GM18909 (cell line): Measurements from ENCODE around the gene KIAA2012.
"Not testable (repeated sequence)": the region's sequence is repeated elsewhere in the genome, so short reads cannot be mapped to it uniquely, and the experiment has no call there.

Source experiments
- ATAC-seq: cut with Tn5 transposase; IDR thresholded peaks from one replicate; pipeline ENCODE4 v1.9.1; 2021; ENCODE audit warnings: mild to moderate bottlenecking; ENCODE audit not compliant: unreplicated experiment, poor library complexity

KIAA2012 gene

GRCh38 chr2:202110491-202110890, 37.4 kb downstream of the KIAA2012 start:
- no peak for ATAC-seq

DNA sequence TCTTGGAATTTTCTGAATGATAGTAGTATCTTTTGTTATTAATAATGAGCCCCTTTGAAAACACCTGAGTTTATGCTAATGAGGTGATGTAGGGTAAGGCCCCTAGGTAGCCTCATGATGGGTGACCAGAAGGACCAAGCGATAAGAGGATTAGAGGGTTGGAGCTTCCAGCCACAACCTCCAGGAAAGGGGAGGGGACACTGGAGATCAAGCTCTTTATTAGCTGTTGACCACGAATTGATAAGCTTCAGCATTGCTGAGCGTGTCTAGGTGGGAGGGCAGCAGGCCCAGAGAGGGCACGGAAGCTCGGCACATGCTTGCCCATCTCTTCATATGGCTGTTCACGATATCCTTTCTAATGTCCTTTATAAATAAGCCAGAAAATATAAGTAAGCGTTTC, 39.0 kb downstream of the KIAA2012 start:
- no peak for ATAC-seq

GRCh38 chr2:202113571-202114142, 40.6 kb downstream of the KIAA2012 start:
- no peak for ATAC-seq

- no peak for ATAC-seq
These were observed 41.2 kb downstream of the KIAA2012 start for GRCh38 chr2:202114291-202114690.

- no peak for ATAC-seq
These were observed 41.7 kb downstream of the KIAA2012 start for GRCh38 chr2:202114795-202115194.

GRCh38 chr2:202115479-202115971, 42.5 kb downstream of the KIAA2012 start:
- no peak for ATAC-seq

DNA sequence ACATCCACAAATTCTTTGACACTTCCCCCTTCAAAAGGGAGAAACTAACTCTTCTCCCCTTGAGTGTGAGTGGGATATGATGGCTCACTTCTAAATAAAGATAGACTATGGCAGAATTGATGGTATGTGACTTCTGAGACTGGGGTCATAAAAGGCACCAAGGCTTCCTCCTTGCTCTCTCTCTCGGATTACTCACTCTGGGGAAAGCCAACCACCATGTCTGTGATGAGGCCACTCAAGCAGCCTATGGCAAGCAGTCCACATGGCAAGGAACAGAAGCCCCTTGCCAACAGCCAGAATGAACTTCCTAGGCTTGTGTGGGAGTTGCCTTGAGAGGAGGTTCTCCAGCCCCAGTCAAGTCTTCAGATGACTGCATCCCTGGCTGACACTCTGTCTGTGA, 43.6 kb downstream of the KIAA2012 start:
- no peak for ATAC-seq

DNA sequence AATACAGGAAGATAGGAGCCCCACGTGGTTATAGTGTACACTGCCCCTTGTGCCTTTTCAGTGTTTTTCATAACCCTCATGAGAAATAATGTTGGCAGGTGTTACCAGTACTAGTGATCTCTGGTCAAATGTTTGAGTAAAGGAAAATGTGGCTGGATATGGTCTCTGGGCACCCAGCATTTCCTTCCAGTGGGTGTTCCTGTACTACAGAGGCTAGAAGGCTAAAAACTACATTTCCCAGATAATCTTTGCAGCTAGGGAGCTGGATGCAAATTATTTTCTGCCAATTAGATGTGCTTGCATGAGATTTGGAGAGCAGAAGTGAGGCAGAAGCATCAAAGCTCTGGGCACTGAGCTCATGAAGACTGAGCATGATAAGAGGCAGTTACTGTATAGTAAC, 45.1 kb downstream of the KIAA2012 start:
- ATAC-seq, result no peak

DNA sequence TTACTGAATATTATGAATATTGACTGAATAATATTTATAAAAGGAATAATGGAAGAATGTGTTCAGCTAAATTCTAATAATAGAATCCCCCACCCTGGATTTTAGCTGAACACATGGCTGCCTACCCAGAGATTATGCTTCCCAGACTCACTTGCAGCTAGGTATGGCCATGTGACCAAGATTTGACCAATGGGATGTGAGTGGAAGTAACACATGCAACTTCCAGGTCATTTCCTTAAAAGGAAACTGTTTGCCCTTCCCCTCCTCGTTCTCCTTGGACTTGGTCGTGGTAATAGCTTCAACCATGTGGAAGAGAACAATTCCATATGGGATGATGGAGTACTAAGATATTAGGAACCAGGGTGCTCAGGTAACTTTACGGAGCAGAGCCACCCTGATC, 47.8 kb downstream of the KIAA2012 start:
- no peak for ATAC-seq

- no peak for ATAC-seq
These were observed 48.6 kb downstream of the KIAA2012 start for GRCh38 chr2:202121532-202122162.

DNA sequence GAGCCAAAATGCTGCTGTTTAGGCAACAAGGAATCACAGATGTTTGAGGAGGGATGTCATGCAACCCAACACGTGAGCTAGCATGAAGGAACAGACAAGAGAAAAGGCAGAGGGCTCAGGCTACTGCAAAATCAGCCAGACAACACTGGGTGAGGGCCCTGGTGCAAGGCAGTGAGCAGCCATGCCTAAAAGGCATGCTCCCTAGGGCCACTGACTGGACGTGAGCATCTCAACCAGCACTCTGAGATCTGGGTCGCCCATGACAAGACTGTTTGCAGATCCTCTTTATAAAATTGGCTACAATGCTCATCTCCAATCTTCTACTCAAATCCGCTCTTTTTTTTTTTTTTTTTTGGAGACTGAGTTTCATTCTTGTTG, 49.1 kb downstream of the KIAA2012 start:
- ATAC-seq, result no peak

DNA sequence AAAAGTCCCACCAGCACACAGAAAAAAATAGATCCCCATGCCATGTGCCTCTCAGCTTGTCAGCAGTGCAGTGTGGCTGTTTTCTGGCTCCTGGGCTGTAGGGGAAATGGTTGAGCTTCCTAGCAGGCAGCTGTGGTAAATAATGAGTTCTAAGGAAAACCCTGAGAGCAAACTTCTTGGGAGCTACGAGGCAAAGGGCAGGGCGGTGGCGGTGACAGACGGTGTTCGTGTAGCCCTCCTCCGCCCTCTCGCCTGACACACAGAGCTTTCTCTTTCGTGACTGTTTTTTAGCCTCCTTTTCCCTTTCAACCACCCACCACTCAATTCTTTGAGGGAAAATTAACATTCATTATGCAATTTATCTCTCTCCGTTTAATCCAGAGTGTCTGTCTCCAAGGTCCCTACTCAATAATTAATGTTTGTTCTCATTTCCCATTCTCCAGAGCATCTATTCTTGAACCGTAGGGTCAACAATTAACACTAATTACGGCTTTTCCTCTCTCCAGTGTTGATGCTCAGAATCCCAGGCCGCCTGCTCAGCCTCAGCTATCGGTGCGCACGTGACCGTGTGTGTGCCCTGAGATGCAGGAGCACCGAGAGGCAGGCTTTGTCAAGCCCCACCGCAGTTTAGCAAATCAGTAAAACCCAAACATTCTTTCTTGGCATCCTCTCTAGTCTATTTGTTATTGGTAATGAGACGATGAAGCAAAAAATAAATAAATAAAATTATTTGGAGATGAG, 50.1 kb downstream of the KIAA2012 start:
- no peak for ATAC-seq

- no peak for ATAC-seq
These were observed 51.2 kb downstream of the KIAA2012 start for GRCh38 chr2:202124286-202124685.

DNA sequence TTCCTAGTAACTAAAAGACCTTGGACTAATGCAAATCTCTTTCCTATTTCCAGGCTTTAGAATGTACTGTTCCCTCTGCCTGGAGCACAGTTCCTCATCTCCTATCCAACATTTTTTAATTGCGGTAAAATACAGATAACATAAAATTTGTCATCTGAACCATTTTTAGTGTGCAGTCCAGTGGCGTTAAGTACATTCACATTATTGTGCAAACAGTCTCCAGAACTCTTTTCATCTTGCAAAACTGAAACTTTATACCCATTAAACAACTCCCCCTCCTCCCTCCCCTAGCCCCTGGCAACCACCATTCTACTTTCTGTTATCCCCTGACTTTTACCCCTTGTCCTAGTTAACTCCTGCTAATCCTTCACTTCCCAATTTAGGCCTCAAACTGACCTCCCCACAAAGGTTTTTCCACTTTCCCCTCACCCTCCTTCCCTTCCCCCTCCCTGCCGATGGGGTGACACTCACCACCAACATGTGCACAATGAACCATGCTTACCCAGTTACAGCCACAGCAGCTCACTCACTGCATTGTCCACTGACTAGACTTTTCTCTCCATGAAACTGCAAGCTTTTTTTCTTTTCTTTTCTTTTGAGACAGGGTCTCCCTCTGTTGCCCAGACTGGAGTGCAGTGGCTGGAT, 54.8 kb downstream of the KIAA2012 start:
- no peak for ATAC-seq

GRCh38 chr2:202129841-202130240, 56.8 kb downstream of the KIAA2012 start:
- ATAC-seq, result no peak

GRCh38 chr2:202133200-202133908, 60.3 kb downstream of the KIAA2012 start:
- no peak for ATAC-seq

DNA sequence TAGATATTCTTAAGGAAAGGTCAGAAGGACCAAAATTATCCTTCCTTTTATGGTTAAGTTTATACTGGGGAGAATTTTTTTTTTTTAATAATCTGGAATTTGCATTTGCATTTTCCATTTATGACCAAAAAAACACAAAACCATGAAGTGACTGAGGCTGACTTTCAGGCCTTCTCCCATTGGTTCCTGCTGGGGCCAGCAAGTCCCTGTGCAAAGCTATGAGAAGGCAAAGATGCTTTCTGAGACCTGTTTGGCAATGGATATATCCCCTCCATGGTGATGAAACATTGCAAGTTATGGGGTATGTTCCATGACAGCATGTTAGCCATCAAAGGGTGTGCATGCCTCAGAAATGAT, 60.8 kb downstream of the KIAA2012 start:
- no peak for ATAC-seq

DNA sequence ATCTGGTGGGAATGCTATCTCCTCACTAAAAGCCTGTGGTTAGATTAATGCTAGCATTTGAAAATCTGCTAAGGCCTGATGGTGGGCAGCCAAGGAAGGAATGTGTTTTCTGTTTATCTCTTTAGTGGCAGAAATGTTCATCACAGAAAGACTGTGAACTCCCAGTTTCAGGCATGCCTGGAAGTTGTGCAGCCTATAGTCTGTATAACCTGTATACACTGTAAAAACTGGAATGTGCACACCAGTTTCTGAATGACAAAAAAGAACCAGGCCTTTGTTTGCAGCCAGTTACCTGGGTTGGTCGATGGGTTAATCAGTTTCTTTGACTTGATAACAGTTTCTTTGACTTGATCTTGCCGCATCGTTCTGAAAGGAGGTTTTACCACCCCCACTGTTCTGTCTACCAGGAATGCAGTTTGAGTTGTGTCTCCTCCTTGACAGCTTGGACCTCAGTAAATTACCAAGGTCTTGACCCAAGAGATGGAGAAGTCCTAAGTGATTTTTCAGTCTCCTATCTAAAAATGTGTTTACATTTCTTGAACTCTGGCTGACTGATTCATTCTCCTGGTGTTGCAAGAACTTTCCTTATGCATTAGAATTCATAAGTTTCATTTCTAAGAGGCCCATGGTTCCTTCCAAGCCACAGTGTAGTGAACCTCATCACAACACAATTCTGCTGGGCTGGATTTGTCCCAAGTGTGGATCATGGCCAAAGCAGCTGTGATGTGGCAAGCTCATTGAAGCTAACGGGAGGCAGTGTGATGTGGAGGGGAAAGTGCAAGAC, 62.2 kb downstream of the KIAA2012 start:
- no peak for ATAC-seq

DNA sequence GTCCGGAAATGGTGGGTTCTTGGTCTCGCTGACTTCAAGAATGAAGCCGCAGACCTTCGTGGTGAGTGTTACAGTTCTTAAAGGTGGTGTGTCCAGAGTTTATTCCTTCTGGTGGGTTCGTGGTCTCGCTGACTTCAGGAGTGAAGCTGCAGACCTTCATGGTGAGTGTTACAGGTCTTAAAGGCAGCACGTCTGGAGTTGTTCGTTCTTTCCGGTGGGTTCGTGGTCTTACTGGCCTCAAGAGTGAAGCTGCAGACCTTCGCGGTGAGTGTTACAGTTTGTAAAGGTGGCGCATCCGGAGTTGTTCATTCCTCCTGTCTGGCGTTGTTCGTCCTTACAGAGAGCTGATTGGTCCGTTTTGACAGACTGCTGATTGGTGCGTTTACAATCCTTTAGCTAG, 63.0 kb downstream of the KIAA2012 start:
- ATAC-seq, result not testable (repeated sequence)

DNA sequence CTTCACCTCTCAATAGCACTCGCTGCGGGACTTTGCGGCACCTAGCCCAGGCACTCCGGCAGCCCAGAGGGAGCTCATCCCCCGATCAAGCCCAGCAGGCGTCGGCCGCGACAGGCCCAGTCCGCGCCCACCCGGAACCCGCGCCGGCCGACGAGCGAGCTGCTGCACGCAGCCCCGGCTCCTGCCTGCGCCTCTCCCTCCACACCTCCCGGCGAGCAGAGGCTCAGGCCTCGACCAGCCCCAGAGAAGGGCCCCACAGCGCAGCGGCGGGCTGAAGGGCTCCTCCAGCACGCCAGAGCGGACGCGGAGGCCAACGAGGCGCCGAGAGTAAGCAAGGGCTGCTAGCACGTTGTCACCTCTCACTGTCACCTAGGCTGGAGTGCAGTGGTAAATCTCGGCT, 63.5 kb downstream of the KIAA2012 start:
- ATAC-seq, result no peak
